ENCODE results near the gene OR2T8. TPM values are rescaled to one million over a fixed set of nuclear protein-coding genes. Genes with fewer than 3 reads are reported as not detected.
"Not testable (repeated sequence)": the region's sequence is repeated elsewhere in the genome, so short reads cannot be mapped to it uniquely, and the experiment has no call there.

The OR2T8 gene, protein sequence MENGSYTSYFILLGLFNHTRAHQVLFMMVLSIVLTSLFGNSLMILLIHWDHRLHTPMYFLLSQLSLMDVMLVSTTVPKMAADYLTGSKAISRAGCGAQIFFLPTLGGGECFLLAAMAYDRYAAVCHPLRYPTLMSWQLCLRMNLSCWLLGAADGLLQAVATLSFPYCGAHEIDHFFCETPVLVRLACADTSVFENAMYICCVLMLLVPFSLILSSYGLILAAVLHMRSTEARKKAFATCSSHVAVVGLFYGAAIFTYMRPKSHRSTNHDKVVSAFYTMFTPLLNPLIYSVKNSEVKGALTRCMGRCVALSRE
- total RNA-seq (2014; rRNA removed; shearing (Covaris generic); ENCODE audit: low replicate concordance), result not detected in 2 replicates

DNA sequence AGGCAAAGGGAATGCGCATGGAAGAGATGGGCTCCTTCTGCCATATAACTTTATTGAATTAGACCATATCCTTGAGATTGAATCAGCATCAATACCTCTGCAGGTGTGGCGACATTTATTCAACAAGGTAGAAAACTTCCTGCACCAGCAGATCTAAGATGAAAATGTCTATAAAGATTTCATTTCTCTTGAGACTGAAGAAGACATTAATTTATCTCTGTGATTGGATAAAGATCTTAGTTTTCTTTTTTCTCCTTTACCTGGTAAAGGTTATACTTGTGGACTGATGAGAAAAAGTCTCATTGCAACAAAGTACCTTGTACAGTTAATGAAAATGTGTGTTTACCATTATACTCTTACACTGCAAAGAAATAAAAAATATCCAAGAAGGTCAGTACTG, at the start of gene OR2T8:
Gene OR2T8 (plus strand): TSS at position 301 of the 400 bp plus-strand sequence. CDS start 766 bp downstream, outside the sequence.
- in situ Hi-C loops (cut with HindIII; ENCODE audit: low pct_unique_long_range_greater_than_20kb, low sequenced_read_pairs), result no loop called here
- DNase-seq (ENCODE audit: low read depth), result no peak

DNA sequence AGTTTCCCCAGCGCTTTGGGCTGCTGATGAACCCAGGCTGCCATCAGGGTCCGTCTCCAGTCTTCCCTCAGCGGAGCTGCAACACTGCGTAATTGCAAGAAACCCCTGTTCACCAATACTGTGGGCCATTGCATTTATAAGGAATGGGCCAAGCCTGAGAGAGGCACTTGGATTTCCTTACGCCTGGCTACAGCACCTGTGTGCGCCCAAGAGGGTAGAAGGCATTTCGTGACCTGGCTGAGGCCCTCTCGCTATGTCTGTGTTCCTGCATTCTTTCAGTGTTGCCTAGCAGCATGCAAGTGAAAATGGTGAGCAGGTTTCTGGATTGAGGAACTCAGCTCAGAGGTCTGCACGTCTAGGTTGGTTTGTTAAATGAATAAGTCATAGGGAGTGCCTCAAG, 36.7 kb upstream of the OR2T8 start:
- in situ Hi-C loops (cut with HindIII; ENCODE audit: low pct_unique_long_range_greater_than_20kb, low sequenced_read_pairs), result no loop called here
- no peak for DNase-seq (ENCODE audit: low read depth)

DNA sequence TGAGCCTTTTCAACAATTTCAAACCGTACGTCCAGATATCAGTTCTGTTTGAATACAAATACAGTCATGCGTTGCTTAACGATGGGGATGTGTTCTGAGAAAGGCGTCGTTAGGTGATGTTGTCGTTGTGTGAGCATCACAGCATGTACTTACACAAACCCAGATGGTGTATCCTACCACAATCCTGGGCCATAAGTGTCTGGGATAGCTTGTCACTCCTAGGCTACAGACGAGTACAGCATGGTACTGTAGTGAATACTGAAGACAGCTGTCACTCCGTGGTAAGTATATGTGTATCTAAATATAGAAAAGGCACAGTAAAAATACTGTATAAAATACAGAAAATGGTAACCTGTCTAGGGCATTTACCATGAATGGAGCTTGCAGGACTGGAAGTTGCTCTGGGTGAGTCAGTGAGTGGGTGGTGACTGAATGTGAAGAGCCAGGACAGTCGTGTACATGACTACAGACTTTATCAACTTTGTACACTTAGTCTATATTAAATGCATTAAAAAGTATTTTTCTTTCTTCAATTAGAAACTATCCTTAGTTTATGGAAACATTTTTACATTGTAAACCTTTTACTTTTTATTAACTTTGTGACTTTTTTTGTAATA, 35.1 kb upstream of the OR2T8 start:
- in situ Hi-C loops (cut with HindIII; ENCODE audit: low pct_unique_long_range_greater_than_20kb, low sequenced_read_pairs), result no loop called here
- DNase-seq (ENCODE audit: low read depth), result no peak

DNA sequence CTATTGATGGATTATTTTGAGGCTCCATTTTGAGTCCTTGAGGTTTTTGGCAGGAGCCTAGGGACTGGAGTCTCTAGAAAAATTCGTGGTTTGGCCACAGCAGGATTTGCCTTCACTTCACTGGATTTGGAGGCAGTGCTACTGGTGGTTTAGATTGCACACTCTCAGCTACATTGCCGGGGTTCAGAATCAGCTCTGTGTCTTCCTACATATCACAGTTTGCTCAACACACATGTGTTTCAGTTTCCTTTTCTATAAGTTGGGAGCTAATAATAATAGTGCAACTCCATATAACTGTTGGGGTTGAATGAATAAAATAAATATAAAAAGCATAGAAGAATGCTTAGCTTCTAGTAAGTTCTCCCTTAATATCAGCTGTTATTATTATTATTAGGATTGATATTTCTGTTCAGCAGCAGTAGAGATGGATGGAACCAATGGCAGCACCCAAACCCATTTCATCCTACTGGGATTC, 24.9 kb upstream of the OR2T8 start, which contains the start of gene OR2W3:
Gene OR2W3 (plus strand): TSS at position 425 of the 475 bp plus-strand sequence. CDS start 0 bp downstream, at position 425.
- in situ Hi-C loops (cut with HindIII; ENCODE audit: low pct_unique_long_range_greater_than_20kb, low sequenced_read_pairs), result no loop called here
- no peak for DNase-seq (ENCODE audit: low read depth)

DNA sequence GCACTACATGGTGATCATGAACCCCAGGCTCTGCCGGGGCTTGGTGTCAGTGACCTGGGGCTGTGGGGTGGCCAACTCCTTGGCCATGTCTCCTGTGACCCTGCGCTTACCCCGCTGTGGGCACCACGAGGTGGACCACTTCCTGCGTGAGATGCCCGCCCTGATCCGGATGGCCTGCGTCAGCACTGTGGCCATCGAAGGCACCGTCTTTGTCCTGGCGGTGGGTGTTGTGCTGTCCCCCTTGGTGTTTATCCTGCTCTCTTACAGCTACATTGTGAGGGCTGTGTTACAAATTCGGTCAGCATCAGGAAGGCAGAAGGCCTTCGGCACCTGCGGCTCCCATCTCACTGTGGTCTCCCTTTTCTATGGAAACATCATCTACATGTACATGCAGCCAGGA, 24.1 kb upstream of the OR2T8 start:
- in situ Hi-C loops (cut with HindIII; ENCODE audit: low pct_unique_long_range_greater_than_20kb, low sequenced_read_pairs), result no loop called here
- DNase-seq (ENCODE audit: low read depth), result no peak

DNA sequence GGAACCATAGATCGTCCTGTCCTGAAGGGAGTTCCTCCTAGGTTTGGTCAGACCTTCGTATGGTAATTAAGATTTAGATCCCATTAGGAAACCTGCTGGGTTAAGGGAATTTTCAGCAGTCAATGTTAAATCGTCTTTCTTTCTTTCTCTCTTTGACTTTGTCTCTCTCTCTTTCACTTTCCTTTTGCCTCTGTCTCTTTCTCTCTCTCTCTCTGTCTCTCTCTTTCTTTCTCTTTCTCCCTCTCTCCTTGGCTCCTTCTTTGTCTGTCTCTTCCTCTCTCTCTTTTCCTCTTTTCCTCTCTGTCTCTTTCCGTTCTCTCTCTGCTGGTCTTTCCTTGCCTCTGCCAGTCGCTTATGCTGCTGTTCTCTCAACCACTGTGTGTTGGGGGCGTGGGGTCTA, 15.9 kb upstream of the OR2T8 start:
- no peak for DNase-seq (ENCODE audit: low read depth)
- in situ Hi-C loops (cut with HindIII; ENCODE audit: low pct_unique_long_range_greater_than_20kb, low sequenced_read_pairs), result no loop called here

DNA sequence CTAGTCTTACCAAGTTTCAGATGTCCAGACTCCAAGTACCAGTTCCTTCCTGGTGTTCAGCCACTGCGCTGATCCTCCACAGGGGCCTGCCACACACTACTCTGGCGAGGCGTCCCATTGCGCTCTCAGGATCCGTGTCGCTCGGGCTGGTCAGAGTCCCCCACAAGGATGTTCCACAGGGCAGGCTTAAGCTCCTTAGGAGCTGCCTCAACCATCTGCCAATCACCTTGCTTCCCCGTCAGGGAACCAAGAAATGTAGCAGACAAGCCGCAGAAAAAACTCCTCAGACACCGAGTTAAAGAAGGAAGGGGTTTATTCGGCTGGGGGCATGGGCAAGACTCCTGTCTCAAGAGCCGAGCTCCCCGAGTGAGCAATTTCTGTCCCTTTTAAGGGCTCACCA, 14.9 kb upstream of the OR2T8 start:
- no peak for DNase-seq (ENCODE audit: low read depth)
- in situ Hi-C loops (cut with HindIII; ENCODE audit: low pct_unique_long_range_greater_than_20kb, low sequenced_read_pairs), result no loop called here

DNA sequence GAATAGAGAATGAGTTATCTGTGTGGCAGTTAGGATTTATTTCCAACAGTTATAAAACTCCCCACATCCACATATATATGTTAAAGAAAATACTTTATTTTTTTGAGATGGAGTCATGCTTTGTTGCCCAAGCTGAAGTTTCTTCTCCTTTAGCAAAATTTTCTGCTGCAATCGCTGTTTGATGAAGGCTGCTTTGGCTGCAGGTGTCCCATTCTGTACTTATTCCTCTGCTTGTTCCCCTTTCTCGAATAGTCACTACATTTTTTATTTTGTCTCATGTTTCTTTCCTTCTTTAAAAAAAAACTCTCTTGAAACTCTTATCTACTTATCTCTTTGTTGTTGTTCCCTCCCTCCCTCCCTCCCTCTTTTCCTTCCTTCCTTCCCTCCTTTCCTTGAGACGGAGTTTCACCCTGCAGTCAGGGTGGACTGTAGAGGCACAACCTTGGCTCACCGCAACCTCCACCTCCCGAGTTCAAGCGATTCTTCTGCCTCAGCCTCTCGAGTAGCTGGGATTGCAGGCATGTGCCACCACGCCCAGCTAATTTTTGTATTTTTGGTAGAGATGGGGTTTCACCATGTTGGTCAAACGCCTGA, 14.0 kb upstream of the OR2T8 start:
- no peak for DNase-seq (ENCODE audit: low read depth)

DNA sequence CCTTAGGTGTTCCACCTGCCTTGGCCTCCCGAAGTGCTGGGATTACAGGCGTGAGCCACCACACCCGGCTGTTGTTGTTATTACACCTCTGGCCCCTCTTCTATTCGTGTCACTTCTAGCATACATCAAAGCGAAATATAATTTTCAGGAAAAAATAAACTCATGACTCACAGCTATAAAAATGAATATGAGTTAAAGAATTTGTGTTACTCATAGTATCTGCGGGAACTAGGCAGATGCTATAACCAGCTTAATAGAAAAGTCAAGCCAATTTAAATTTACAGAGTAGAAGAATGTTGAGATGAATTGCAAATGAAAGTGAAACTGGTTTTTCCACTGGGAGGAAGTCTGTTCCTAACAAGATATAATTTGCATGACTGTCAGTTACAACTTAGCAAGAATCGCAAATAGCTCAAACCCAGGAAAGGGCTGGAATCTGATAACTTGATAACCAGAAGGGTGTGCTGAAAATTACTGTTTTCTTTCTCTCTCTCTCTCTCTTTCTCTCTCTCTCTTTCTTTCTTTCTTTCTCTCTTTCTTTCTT, 13.5 kb upstream of the OR2T8 start:
- peak; percentile 8 for DNase-seq (ENCODE audit: low read depth)

More for the DNA sequence above, 14.0 kb upstream of the OR2T8 start:
- in situ Hi-C loops (cut with HindIII; ENCODE audit: low pct_unique_long_range_greater_than_20kb, low sequenced_read_pairs), result no loop called here

DNA sequence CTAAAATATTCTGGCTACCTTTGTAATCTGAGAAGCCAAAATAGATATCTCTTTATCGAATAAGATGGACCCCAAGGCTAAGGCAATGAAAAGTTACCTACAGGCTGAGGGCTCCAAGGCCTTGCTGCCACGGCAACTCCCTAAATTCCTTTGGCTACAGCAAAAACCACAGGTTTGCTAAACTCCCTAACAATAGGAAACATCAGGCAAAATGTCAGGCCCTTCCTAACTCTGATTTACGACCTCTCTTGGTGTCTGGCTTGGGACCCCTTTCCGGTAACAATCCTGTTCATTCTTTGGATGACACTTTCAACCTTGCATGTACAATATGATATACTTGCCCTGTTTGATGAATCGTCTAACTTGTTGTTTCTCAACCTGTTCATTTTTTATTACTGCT, 11.3 kb upstream of the OR2T8 start:
- in situ Hi-C loops (cut with HindIII; ENCODE audit: low pct_unique_long_range_greater_than_20kb, low sequenced_read_pairs), result no loop called here
- DNase-seq (ENCODE audit: low read depth), result no peak

More for the DNA sequence above, 13.5 kb upstream of the OR2T8 start:
- in situ Hi-C loops (cut with HindIII; ENCODE audit: low pct_unique_long_range_greater_than_20kb, low sequenced_read_pairs), result no loop called here

DNA sequence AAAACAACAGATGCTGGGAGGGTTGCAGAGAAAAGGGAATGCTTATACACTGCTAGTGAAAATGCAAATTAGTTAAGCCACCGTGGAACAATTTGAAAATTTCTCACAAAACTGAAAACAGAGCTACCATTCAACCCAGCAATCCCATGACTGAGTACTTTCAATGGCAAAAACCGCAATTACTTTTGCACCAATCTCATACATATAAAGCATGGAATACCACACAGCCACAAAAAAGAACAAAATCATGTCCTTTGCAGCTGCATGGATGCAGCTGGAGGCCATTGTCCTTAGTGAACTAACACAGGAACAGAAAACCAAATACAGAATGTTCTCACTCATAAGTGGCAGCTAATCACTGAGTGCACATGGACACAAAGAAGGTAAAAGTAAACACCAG, 6.3 kb upstream of the OR2T8 start:
- in situ Hi-C loops (cut with HindIII; ENCODE audit: low pct_unique_long_range_greater_than_20kb, low sequenced_read_pairs), result no loop called here

DNA sequence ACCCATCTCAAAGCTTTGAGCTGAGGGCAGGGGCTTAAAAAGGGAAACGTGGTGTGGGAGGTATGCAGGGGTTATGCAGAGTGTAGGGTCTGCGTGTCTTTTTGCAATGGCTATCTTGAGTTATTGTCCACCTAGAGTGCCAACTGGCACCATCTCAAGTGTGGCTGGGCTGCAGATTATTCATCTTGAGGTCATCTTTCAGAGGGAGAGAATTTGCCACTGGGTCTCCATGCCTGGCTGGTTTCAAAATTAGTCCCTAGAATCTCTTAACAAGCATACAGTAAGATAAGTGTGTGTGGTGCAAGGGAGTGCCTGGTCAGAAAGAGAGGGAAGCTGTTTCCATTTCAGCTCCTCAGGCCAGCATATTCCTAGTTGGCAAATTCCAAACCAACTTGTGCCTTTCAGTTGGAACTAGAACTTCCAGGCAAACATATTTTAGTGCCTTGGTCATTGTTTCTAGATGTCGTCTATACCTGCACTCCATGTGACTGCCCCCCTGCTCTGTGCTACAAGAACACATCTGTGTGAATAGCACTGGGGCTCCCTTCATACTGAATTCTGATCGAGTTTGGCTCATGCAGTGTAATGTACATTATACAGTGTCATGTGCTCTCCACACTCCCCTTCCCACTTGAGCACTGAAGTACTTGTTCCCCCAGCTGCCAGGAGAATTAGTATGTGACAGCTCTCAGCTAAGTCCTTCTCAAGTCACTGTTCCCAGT, 5.0 kb upstream of the OR2T8 start:
- in situ Hi-C loops (cut with HindIII; ENCODE audit: low pct_unique_long_range_greater_than_20kb, low sequenced_read_pairs), result no loop called here
- no peak for DNase-seq (ENCODE audit: low read depth)

More for the DNA sequence above, 6.3 kb upstream of the OR2T8 start:
- no peak for DNase-seq (ENCODE audit: low read depth)

DNA sequence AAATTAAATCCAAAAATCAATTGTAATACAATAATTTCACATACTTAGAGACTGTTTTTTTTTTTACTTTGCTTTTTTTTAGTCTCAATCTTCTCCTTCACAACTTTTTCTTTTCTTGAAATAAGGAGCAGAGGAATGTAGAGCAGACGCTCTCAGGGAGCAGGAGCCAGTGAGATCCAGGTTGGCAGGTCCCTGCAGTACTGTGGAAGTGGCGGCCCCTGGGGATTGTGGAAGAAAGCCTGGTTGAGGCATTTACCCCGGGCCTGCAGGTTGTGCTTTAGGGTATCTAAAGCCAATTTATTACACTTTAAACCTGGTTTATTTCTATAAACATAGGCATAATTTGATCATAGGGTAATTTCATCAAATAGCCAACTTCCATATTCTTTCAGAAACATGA, 3.9 kb downstream of the OR2T8 start:
- DNase-seq (ENCODE audit: low read depth), result no peak
- in situ Hi-C loops (cut with HindIII; ENCODE audit: low pct_unique_long_range_greater_than_20kb, low sequenced_read_pairs), result no loop called here

DNA sequence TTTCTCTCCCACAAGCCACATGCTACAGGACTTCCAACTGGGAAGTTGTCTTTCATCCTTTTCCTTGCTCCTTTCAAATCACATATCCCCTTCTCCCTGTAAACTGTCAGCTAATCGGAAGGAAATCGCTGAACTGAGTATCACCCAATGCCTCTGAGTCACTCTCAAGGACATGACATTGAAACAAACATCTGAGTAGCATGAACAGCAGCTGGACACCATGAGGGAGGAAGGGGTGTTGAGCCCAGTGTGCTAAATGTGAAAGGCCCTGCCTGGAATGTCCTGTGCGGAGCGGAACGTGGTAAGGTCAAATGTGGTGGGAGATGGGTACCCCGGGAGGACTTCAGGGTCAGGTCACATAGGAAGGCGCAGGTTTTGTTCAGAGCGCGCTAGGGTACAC, 4.8 kb downstream of the OR2T8 start, which contains the start of gene OR2AJ1:
Gene OR2AJ1 (plus strand): TSS at position 22 of the 400 bp plus-strand sequence. CDS start 8,880 bp downstream, outside the sequence.
- in situ Hi-C loops (cut with HindIII; ENCODE audit: low pct_unique_long_range_greater_than_20kb, low sequenced_read_pairs), result no loop called here
- DNase-seq (ENCODE audit: low read depth), result no peak

DNA sequence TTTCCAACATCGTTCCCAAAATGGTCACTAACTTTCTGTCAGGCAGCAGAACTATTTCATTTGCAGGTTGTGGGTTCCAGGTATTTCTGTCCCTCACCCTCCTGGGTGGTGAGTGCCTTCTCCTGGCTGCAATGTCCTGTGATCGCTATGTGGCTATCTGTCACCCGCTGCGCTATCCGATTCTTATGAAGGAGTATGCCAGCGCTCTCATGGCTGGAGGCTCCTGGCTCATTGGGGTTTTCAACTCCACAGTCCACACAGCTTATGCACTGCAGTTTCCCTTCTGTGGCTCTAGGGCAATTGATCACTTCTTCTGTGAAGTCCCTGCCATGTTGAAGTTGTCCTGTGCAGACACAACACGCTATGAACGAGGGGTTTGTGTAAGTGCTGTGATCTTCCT, 13.9 kb downstream of the OR2T8 start:
- no peak for DNase-seq (ENCODE audit: low read depth)
- in situ Hi-C loops (cut with HindIII; ENCODE audit: low pct_unique_long_range_greater_than_20kb, low sequenced_read_pairs), result no loop called here

DNA sequence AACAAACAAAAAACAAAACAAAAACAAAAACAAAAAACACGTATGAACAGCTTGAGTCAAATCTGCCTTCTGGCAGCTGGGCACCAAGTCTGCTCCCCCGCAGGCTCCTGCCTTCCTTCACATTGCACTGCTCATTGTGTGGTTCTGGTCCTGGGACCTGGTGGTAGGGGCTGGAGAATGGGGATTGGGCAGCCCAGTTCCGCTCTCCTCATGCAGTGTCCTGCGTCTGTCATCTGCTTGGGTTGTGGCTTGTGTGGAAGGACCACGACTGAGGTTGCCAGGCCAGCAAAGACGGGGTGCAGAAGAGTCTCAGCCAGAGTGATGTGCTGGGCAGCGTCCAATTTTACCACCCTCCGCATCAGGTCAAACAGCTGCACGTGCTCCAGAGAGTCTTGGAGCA, 15.7 kb downstream of the OR2T8 start:
- in situ Hi-C loops (cut with HindIII; ENCODE audit: low pct_unique_long_range_greater_than_20kb, low sequenced_read_pairs), result no loop called here
- no peak for DNase-seq (ENCODE audit: low read depth)

DNA sequence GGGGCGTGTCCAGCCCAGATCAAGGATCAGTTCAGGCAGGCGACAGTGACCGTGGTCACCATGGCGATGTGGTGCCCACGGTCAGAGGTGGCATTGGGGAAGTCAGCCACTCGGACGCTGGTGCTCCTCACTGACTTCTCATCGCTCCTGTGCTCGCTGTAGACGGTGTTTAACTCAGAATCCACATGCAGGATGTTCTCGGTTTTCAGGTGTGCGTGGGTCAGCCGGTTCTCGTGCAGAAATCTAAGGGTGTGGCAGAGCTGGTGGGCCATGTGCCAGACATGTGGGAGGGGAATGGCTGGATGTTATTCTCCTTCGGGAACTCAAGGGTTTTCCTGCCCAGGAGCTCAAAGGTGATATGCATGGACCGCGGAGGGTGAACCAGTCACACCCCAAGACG, 16.4 kb downstream of the OR2T8 start:
- in situ Hi-C loops (cut with HindIII; ENCODE audit: low pct_unique_long_range_greater_than_20kb, low sequenced_read_pairs), result no loop called here
- DNase-seq (ENCODE audit: low read depth), result no peak

DNA sequence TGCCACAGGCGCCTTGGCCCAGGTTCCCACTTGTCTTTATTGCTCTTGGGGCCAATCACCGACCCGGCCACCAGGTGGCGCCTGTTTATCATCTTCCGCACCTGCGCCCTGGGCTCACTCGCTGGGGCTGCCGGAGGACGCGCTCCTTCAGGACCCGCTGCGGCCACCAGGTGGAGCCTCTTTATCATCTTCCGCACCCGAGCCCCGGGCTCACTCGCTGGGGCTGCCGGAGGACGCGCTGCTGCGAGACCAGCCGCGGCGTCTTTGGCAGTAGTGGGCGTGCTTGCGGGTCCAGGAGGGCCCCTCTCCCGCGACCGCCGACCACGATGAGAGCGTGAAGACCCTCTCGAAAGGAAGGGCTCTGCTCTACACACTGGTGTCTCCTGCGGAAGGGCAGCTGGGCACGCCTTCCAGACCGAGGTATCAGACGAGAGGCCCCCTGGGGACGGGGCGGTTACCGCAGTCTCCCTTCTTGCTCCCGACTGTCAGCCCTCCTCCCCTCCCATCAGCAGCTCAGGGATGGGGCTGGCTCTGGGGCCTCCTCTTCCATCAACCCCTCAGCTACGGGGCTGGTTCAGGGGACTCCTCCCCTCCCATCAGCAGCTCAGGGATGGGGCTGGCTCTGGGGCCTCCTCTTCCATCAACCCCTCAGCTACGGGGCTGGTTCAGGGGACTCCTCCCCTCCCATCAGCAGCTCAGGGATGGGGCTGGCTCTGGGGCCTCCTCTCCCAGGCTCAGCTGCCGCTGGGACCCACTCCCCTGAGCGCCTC, 17.1 kb downstream of the OR2T8 start:
- DNase-seq (ENCODE audit: low read depth); in situ Hi-C loops (cut with HindIII; ENCODE audit: low pct_unique_long_range_greater_than_20kb, low sequenced_read_pairs): not testable (repeated sequence)

Data from Caki2 (cell line).